SHP77 treated with DMSO at 0.1 percent for 48 hours (cell line): ENCODE results near the gene MAP7D1.
"Not testable (repeated sequence)": the region's sequence is repeated elsewhere in the genome, so short reads cannot be mapped to it uniquely, and the experiment has no call there.

Experiments used
- DNase-seq: peaks from one replicate; lab custom pipeline; 2025; lab: John Stamatoyannopoulos, UW

Gene MAP7D1

GRCh38 chr1:36168514-36168913, 12.6 kb downstream of the MAP7D1 start:
- DNase-seq: no peak

DNA sequence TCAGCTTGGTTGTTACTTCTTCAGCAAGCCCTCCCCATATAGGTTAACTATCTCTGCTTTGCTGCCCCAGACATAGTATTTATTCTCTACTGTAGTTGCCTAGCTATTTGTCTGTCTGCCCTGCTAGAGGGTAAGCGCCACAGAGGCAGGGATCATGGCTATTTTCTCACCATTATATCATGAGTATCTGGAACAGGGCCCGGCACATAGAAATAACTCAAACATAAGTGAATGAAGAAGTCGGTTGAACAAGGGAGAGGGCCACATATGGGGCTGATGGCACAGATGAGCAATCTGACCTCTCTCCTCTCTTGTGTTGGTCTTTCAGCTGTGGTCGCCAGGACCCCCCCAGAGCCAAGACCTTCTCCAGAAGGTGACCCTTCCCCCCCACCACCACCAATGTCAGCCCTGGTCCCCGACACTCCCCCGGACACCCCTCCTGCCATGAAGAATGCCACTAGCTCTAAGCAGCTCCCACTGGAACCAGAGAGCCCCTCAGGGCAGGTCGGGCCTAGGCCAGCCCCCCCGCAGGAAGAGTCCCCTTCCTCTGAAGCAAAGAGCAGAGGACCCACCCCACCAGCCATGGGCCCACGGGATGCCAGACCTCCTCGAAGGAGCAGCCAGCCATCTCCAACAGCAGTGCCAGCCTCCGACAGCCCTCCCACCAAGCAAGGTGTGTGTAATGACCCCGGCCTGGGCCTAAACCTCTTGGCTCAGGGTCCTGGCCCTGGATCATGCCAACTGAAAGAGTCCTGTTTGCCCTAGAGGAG, 14.9 kb downstream of the MAP7D1 start:
- no peak for DNase-seq

GRCh38 chr1:36172017-36172747, 16.2 kb downstream of the MAP7D1 start:
- no peak for DNase-seq

GRCh38 chr1:36172983-36173382, 17.0 kb downstream of the MAP7D1 start:
- DNase-seq: no peak

DNA sequence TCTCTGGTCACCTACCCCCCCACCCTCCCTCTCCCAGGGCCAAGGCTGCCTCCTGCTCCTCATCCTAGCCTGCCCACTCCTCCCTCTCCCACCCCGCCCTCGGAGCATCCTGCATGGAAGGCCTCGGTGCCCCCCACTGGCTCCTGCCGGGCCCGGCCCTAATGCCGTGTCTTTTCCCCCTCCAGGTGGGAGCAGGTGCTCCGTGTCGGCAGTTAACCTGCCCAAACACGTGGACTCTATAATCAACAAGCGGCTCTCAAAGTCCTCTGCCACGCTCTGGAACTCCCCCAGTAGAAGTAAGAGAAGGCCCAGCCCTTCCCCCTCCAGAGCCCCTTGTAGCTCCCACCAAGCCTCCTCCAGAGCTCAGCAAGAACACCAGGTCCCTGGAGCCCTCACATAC, 18.8 kb downstream of the MAP7D1 start:
- no peak for DNase-seq

GRCh38 chr1:36175137-36176095, 19.5 kb downstream of the MAP7D1 start:
- DNase-seq: peak; percentile 23

GRCh38 chr1:36176106-36176949, 20.4 kb downstream of the MAP7D1 start:
- DNase-seq: no peak

DNA sequence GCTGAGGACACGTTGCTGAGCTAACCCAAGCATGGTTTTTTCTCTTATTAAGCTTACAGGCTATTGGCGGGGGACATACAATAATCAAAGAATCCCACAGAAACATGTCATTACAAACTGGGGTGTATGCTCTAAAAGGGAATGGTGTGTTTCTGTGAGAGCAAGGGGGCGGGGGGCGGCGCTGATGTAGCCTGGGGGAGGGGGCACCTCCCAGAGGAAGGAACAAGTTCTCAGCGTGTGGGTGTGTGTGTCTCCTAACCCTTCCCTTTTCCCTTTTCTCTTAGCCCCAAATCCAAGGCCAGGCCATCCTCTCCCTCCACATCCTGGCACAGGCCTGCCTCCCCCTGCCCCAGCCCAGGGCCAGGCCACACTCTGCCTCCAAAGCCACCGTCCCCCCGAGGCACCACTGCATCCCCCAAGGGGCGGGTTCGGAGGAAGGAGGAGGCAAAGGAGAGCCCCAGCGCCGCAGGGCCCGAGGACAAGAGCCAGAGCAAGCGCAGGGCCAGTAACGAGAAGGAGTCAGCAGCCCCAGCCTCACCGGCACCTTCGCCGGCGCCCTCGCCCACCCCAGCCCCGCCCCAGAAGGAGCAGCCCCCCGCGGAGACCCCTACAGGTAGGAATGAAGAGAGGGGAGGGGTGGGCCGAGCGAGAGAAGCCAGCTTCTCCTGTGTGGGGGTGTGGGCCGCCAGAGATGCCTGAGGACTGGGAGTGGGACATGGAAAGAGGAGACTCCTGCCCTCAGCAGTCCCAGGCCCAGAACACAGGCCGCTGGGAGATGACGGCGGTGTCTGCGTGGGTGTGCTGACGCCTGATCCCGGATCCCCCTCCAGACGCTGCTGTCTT, 21.9 kb downstream of the MAP7D1 start:
- no peak for DNase-seq

DNA sequence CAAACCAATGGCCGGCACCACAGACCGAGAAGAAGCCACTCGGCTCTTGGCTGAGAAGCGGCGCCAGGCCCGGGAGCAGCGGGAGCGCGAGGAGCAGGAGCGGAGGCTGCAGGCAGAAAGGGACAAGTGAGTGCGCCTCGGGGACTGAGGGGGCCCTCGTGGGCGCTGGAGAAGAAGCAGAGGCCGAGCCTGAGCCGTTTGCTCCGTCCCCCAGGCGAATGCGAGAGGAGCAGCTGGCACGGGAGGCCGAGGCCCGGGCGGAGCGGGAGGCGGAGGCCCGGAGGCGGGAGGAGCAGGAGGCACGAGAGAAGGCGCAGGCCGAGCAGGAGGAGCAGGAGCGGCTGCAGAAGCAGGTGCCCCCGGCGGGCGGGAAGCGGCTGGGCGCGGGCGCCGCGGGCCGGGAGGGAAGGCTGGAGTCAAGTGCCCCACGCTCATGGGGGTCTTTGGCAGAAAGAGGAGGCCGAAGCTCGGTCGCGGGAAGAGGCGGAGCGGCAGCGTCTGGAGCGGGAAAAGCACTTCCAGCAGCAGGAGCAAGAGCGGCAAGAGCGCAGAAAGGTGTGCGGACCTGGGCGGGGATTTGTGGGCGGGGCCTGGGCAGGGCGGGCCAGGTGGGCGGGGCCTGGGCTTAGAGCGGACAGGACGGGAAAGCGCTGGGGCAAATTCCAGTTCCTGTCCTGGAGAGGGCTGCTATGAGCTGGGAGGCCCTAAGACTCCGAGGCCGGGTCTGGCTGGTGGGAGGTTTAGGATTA, 22.7 kb downstream of the MAP7D1 start:
- no peak for DNase-seq

DNA sequence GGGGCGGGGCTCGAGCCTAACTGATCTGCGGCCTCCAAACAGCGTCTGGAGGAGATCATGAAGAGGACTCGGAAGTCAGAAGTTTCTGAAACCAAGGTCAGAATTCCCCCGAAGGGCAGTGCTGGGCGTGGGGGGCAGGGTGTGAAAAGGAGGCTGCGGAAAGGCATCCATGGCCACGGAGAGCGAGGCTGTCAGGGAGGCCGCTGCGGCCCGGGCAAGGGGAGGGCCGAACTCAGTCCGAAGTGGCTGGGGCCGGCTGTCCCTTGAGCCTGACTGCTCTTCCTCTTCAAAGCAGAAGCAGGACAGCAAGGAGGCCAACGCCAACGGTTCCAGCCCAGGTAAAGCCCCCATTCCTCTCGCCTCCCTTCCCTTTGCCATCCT, 23.2 kb downstream of the MAP7D1 start:
- DNase-seq: no peak

DNA sequence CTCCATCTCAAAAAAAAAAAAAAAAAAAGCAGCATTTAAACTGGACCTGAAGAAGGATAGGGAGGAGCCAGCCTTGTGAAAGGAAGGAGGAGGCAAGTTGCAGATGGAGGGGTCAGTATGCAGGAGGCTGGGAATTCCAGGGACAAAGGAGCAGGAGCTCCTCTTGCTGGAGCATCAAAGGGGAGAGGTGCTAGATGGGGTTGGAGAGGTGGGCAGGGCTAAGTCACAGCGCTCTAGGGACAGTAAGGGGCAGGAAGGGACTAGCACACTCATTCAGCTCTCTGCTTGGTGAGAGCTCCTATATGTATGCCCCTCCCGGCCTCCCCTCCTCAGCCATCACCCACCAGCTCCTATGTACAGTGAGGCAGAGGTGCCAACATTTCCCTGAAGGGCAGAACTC, 26.8 kb downstream of the MAP7D1 start:
- no peak for DNase-seq

- no peak for DNase-seq
Observed at GRCh38 chr1:36183309-36183856, 27.4 kb downstream of the MAP7D1 start.

- DNase-seq: peak; percentile 78
Observed at GRCh38 chr1:36187800-36188593, 32.0 kb downstream of the MAP7D1 start.

GRCh38 chr1:36196805-36197204, 40.8 kb downstream of the MAP7D1 start:
- DNase-seq: not testable (repeated sequence)

GRCh38 chr1:36198641-36199040, 42.7 kb downstream of the MAP7D1 start:
- no peak for DNase-seq

GRCh38 chr1:36199934-36200741, 44.2 kb downstream of the MAP7D1 start:
- no peak for DNase-seq

GRCh38 chr1:36203027-36203553, 47.1 kb downstream of the MAP7D1 start:
- DNase-seq: no peak
